Neuronal stem cell (in vitro differentiated cells): Measurements from ENCODE around the gene SETD2.

ENCODE experiments used
- DNase-seq: peaks from one replicate; pipeline ENCODE4 v3.0.0-alpha.2; 2013; ENCODE audit warnings: low spot score
- H2AFZ ChIP-seq: one replicate; pipeline ENCODE4 v1.6.1; 2013; ENCODE audit warnings: mild to moderate bottlenecking, low read length, inconsistent platforms
- H2AK5ac ChIP-seq: 2 replicates; pipeline ENCODE4 v1.6.1; 2013; ENCODE audit warnings: low read depth, mild to moderate bottlenecking, inconsistent platforms, low read length, moderate library complexity, mixed read lengths
- H2BK120ac ChIP-seq: 2 replicates; pipeline ENCODE4 v1.6.1; 2013; ENCODE audit warnings: low read depth, mild to moderate bottlenecking, inconsistent platforms, low read length, moderate library complexity, mixed read lengths
- H2BK12ac ChIP-seq: one replicate; pipeline ENCODE4 v1.6.1; 2013; ENCODE audit warnings: low read length, inconsistent platforms
- H2BK15ac ChIP-seq: 2 replicates; pipeline ENCODE4 v1.6.1; 2013; ENCODE audit warnings: mild to moderate bottlenecking, low read length, inconsistent platforms, mixed read lengths
- H2BK5ac ChIP-seq: one replicate; pipeline ENCODE4 v1.6.1; 2013; ENCODE audit warnings: inconsistent platforms, mild to moderate bottlenecking, low read length, moderate library complexity
- H3K14ac ChIP-seq: one replicate; pipeline ENCODE4 v1.6.1; 2013; ENCODE audit warnings: low read length, inconsistent platforms
- H3K18ac ChIP-seq: 2 replicates; pipeline ENCODE4 v1.6.1; 2013; ENCODE audit warnings: low read length, inconsistent platforms
- H3K23ac ChIP-seq: 2 replicates; pipeline ENCODE4 v1.6.1; 2013; ENCODE audit warnings: low read depth, mild to moderate bottlenecking, mixed read lengths, low read length, inconsistent platforms; ENCODE audit not compliant: poor library complexity
- H3K27ac ChIP-seq: replicated peaks from 3 replicates; pipeline ENCODE4 v1.5.1; 2013; ENCODE audit warnings: low read length, inconsistent platforms
- H3K27me3 ChIP-seq, 3 experiments: 2 replicates each; pipeline ENCODE4 v1.6.1; 2013; ENCODE audit warnings: low read length in 3 of 3, mild to moderate bottlenecking in 2 of 3, inconsistent platforms in 1 of 3, low read depth in 1 of 3, mixed read lengths in 1 of 3, moderate library complexity in 1 of 3; ENCODE audit not compliant: control insufficient read depth in 3 of 3, insufficient read depth in 3 of 3
- H3K36me3 ChIP-seq, 2 donors: replicated peaks in 1 of 2; 2 replicates each; pipeline ENCODE4 v1.6.1; 2013; ENCODE audit warnings: low read length in 2 of 2; ENCODE audit not compliant: control insufficient read depth in 2 of 2, insufficient read depth in 2 of 2
- H3K4ac ChIP-seq: 2 replicates; pipeline ENCODE4 v1.6.1; 2013; ENCODE audit warnings: inconsistent platforms, mild to moderate bottlenecking, low read length, moderate library complexity
- H3K4me1 ChIP-seq, 2 donors: 1 replicate in 1 of 2; 2 replicates in 1 of 2; pipeline ENCODE4 v1.6.1; 2013; ENCODE audit warnings: low read length in 2 of 2, low read depth in 1 of 2; ENCODE audit not compliant: control insufficient read depth in 2 of 2, insufficient read depth in 1 of 2
- H3K4me2 ChIP-seq: one replicate; pipeline ENCODE4 v1.6.1; 2013; ENCODE audit warnings: mild to moderate bottlenecking, low read length, inconsistent platforms; ENCODE audit not compliant: insufficient read depth, poor library complexity, severe bottlenecking
- H3K4me3 ChIP-seq, 2 donors: 2 replicates each; pipeline ENCODE4 v1.5.1; 2013; ENCODE audit warnings: low read length in 2 of 2, mild to moderate bottlenecking in 2 of 2, inconsistent platforms in 1 of 2, moderate library complexity in 1 of 2
- H3K79me1 ChIP-seq: one replicate; pipeline ENCODE4 v1.6.1; 2013; ENCODE audit warnings: low read depth, mild to moderate bottlenecking, inconsistent platforms, low read length, moderate library complexity
- H3K9ac ChIP-seq: one replicate; pipeline ENCODE4 v1.6.1; 2013; ENCODE audit warnings: mild to moderate bottlenecking, low read depth, low read length, inconsistent platforms; ENCODE audit not compliant: poor library complexity
- H3K9me3 ChIP-seq, 2 donors: replicated peaks in 1 of 2; 2 replicates each; pipeline versions ENCODE3 to v1.6.1; 2013; ENCODE audit warnings: low read length in 2 of 2, mild to moderate bottlenecking in 2 of 2, inconsistent platforms in 1 of 2, low read depth in 1 of 2, mixed read lengths in 1 of 2, moderate library complexity in 1 of 2; ENCODE audit not compliant: control insufficient read depth in 2 of 2, insufficient read depth in 1 of 2
- H4K8ac ChIP-seq: one replicate; pipeline ENCODE4 v1.6.1; 2013; ENCODE audit warnings: low read depth, mild to moderate bottlenecking, inconsistent platforms, low read length, moderate library complexity
- H4K91ac ChIP-seq: one replicate; pipeline ENCODE4 v1.6.1; 2013; ENCODE audit warnings: low read length, low read depth, mild to moderate bottlenecking, inconsistent platforms; ENCODE audit not compliant: poor library complexity
- WGBS, 2 donors: extraction: QIAGEN DNeasy Blood & Tissue Kit; methylation state at CpG; one replicate each; pipeline ENCODE4 v1.1.7; 2013; ENCODE audit warnings: missing lambda C conversion rate in 2 of 2, mixed read lengths in 1 of 2; ENCODE audit not compliant: insufficient read length in 2 of 2, insufficient replicate concordance in 1 of 2; ENCODE audit errors: extremely low coverage in 2 of 2; 5-methylcytosine and 5-hydroxymethylcytosine counted together

The SETD2 gene

GRCh38 chr3:46993986-46994385, 169.9 kb downstream of the SETD2 start:
- H3K4me1 ChIP-seq = peaks cover 3 to 4% of the 10 kb centered on the region in 2 donors
- H4K8ac ChIP-seq = peak overlapping the region; percentile 48
- H2BK5ac ChIP-seq = peak overlapping the region; percentile 48
- peak overlapping the region; percentile 55 for H3K9ac ChIP-seq
- no peak overlapping the region for H3K23ac ChIP-seq
- no peaks in the 10 kb centered on the region for H3K9me3 ChIP-seq
- no peak overlapping the region for H3K18ac ChIP-seq
- H2BK12ac ChIP-seq = no peak overlapping the region
- no peak overlapping the region for H2BK15ac ChIP-seq
- no peak overlapping the region for H3K4ac ChIP-seq
- no peaks in the 10 kb centered on the region for H3K79me1 ChIP-seq
- H4K91ac ChIP-seq = no peak overlapping the region
- H2BK120ac ChIP-seq = no peak overlapping the region
- no peak overlapping the region for H2AK5ac ChIP-seq
- no peaks in the 10 kb centered on the region for H3K27me3 ChIP-seq
- H3K27ac ChIP-seq = no peak overlapping the region
- no peak overlapping the region for H2AFZ ChIP-seq
- H3K14ac ChIP-seq = no peak overlapping the region
- H3K4me3 ChIP-seq = no peak overlapping the region
- no peaks in the 10 kb centered on the region for H3K36me3 ChIP-seq
- no CpG with 5 or more reads among the region's 7 CpGs for WGBS, 2 donors
- DNase-seq = no peak
- no peak overlapping the region for H3K4me2 ChIP-seq

- Histone ChIP-seq H3K4ac (no peak overlapping the region), H2AK5ac (no peak overlapping the region), H3K27ac (no peak overlapping the region), H3K4me1 (peaks cover 0 to 4% of the 10 kb centered on the region in 2 donors), H3K4me3 (no peak overlapping the region), H2BK120ac (no peak overlapping the region), H2AFZ (no peak overlapping the region), H2BK15ac (no peak overlapping the region), H3K23ac (no peak overlapping the region), H3K9me3 (no peaks in the 10 kb centered on the region), H3K27me3 (no peaks in the 10 kb centered on the region), H3K79me1 (no peaks in the 10 kb centered on the region), H3K14ac (no peak overlapping the region), H3K36me3 (peaks cover 0 to 2% of the 10 kb centered on the region in 2 donors), H3K18ac (peak overlapping the region; percentile 58), H4K8ac (no peak overlapping the region), H2BK5ac (no peak overlapping the region), H3K4me2 (no peak overlapping the region), H4K91ac (no peak overlapping the region), H3K9ac (peak overlapping the region; percentile 21), H2BK12ac (no peak overlapping the region)
- WGBS, 2 donors = no CpG with 5 or more reads among the region's 2 CpGs
- DNase-seq = no peak
These were observed 170.6 kb downstream of the SETD2 start for GRCh38 chr3:46993292-46993691.

GRCh38 chr3:46992231-46992630, 171.7 kb downstream of the SETD2 start:
- Histone ChIP-seq H3K36me3 (peaks cover 0 to 2% of the 10 kb centered on the region in 2 donors), H3K9me3 (no peaks in the 10 kb centered on the region), H3K4me2 (no peak overlapping the region), H4K8ac (no peak overlapping the region), H3K27ac (no peak overlapping the region), H2BK15ac (no peak overlapping the region), H3K27me3 (no peaks in the 10 kb centered on the region), H4K91ac (peak overlapping the region; percentile 8), H3K4ac (no peak overlapping the region), H3K18ac (no peak overlapping the region), H3K4me1 (peaks cover 2 to 3% of the 10 kb centered on the region in 2 donors), H2BK12ac (no peak overlapping the region), H2AFZ (no peak overlapping the region), H3K9ac (no peak overlapping the region), H2BK120ac (no peak overlapping the region), H3K14ac (no peak overlapping the region), H3K4me3 (no peak overlapping the region), H2AK5ac (no peak overlapping the region), H3K79me1 (peaks cover 2% of the 10 kb centered on the region), H2BK5ac (peak overlapping the region; percentile 32), H3K23ac (no peak overlapping the region)
- DNase-seq = no peak
- WGBS, 2 donors = no CpG with 5 or more reads among the region's 9 CpGs

GRCh38 chr3:46991406-46992165, 172.3 kb downstream of the SETD2 start:
- Histone ChIP-seq H2AFZ (no peak overlapping the region), H3K23ac (peak overlapping the region; percentile 45), H4K8ac (no peak overlapping the region), H2BK120ac (no peak overlapping the region), H2BK12ac (no peak overlapping the region), H3K9me3 (no peaks in the 10 kb centered on the region), H3K9ac (peak overlapping the region; percentile 72), H3K4me1 (peaks cover 2 to 3% of the 10 kb centered on the region in 2 donors), H2BK15ac (no peak overlapping the region), H2AK5ac (no peak overlapping the region), H3K18ac (no peak overlapping the region), H3K14ac (peak overlapping the region; percentile 26), H3K27ac (no peak overlapping the region), H3K4ac (no peak overlapping the region), H3K36me3 (peaks cover 0 to 2% of the 10 kb centered on the region in 2 donors), H3K4me2 (no peak overlapping the region), H3K4me3 (no peak overlapping the region), H3K27me3 (no peaks in the 10 kb centered on the region), H3K79me1 (peaks cover 2% of the 10 kb centered on the region), H2BK5ac (peak overlapping the region; percentile 32), H4K91ac (peak overlapping the region; percentile 8)
- WGBS, 2 donors = no CpG with 5 or more reads among the region's 16 CpGs
- DNase-seq = no peak
